GF-D8 (cell line): ENCODE results near the gene HOXC10.

Source experiments
- DNase-seq: peaks from one replicate; lab custom pipeline; 2025; lab: John Stamatoyannopoulos, UW

Gene HOXC10

DNA sequence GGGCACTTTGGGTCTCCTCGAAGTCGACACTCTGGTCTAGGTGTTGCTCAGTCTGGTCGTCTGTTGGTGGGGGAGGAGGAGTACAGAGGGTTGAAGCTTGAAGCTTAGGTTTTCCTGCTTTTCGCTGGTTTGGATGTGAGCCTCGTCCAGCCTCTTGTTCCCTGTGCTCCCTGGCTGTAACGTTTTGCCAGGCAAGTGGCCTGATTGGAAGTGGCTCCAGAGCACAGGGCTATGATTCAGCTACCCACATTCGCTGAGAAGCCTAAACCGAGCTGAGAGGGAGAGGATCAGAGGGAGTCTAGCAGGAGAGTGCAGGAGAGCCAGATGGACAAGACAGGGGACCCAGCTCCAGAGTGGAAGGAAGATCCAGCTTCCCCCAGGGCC is 6.1 kb downstream of the HOXC10 start:
- no peak for DNase-seq

DNA sequence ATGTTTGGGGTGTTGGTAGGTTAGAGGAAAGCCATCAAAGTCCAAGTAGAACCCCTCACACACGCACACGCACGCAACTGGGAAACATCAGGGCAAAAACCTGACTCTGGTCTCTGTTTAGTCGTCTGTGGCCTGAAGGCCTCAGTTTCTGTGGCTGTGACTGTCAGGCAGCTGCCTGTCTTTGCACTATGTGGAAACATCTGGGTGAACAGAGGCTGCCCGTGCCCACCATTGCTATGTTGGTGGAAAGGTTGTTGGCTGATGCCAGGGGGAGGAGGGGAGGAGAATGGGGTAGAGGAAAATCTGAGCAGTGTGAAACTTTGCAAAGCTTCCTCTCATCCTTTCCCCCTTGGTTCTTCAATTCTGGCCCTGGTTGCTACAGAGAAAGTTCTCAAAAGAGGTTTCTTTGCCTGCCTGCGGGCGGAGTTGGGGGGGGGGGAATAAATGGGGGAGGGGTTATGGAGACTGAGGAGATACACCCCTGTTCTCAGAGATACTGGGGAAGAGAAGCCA is 7.5 kb downstream of the HOXC10 start:
- DNase-seq, result no peak

DNA sequence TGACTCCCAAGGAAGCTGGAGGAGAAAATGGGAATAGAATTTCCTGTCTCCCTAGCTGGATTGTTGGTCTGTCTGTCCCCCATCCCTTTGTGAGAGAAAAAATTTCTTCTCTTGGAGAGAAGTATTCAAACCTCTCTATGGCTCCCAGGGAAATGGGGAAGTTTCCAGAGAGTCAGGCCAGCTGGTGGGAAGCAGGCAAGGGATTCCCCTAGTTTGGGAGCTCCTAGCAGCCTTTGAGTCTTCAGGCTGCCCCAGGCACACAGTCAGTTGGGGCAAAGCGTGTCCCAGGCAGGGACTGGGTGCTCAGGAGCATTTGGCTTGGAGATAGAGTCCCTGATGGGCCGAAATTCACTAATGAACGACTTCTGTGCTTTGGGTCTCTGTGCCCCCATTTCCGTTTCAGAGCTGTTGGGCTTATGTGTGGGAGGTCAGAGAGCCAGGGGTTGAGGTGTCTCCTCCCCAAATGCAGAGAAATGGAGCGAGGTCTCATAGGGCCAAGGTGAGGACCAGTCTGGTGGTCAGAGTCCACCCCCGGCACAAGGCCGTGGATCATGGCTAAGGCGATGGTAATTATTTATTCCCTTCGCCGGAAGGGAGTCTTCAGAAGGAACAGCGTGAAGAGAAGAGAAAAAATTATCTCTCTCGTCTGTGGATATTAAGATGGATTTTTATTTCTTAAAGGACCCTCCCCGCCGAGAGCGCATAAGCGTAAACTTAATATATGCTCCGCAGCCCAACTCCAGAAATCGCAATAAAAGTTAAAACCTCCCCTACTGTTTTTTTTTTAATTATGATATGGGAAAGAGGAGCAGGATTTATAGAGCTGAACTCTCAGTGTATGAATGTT is 8.4 kb downstream of the HOXC10 start:
- no peak for DNase-seq

DNA sequence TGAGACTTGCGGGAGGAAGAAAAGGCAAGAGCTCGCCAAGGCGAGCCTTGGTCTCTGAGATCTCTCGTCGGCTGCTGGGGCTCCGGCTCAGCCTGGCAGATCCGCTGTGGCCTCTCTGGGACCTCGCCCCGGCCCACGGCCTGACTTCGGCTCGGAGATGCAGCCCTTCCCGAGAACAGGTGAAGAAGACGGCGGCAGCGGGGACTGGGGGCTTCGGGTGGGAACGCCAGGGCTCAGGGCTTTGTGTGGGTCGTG is 9.0 kb downstream of the HOXC10 start:
- DNase-seq, result no peak

DNA sequence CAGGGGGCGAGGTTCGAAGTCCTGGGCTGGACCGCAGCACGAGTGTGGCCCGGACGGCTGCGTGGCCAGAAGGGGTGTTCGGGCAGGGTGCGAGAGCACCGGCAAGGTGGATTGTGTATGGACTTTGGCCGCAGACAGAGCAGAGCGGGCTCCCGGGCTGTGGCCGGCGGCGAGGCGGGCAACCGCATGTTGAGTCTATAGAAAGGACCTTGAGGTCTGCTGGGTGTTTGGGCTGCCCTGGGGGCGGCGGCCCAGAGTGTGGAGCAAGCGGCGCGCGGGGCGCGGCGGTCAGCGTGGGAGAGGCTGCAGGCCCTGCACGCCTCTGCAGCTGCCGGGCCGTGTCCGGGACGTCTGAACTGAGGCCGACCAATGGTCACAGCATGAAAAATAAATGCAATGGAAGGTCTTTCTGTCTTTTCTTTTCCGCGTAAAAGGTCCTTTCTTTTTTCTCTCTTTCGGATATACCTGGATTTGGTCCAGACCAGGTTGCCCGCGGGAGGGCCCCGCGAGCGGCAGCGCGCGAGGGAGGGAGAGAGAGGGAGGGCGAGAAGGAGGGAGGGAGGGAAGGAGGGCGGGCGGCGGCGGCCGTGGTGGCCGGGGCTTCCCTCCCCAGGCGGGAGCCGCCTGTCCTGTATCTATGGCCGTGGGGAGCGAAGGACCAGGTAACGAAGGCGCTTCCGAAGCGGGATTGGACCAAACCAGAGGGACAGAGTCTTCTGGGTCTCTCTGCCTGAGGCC is 9.5 kb downstream of the HOXC10 start:
- DNase-seq, result no peak

DNA sequence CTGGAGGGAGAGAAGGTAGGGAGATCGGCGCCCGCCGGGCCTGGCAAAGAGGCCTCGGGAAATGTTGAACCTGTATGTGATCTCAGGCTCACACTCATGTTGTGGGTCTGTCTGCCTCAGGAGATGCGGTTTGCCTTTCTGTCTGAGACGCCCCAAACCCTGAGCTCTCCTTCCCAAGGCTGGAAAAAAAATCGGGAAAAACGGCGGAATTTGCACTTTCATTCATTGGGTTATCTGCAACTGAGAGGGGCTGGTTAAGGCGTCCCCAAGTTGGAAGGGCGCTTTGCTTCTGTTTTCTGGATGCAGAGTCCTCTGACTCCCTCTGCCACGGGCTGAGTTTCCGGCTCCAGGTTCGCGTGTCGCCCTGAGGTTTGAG is 10.0 kb downstream of the HOXC10 start:
- DNase-seq, result no peak

DNA sequence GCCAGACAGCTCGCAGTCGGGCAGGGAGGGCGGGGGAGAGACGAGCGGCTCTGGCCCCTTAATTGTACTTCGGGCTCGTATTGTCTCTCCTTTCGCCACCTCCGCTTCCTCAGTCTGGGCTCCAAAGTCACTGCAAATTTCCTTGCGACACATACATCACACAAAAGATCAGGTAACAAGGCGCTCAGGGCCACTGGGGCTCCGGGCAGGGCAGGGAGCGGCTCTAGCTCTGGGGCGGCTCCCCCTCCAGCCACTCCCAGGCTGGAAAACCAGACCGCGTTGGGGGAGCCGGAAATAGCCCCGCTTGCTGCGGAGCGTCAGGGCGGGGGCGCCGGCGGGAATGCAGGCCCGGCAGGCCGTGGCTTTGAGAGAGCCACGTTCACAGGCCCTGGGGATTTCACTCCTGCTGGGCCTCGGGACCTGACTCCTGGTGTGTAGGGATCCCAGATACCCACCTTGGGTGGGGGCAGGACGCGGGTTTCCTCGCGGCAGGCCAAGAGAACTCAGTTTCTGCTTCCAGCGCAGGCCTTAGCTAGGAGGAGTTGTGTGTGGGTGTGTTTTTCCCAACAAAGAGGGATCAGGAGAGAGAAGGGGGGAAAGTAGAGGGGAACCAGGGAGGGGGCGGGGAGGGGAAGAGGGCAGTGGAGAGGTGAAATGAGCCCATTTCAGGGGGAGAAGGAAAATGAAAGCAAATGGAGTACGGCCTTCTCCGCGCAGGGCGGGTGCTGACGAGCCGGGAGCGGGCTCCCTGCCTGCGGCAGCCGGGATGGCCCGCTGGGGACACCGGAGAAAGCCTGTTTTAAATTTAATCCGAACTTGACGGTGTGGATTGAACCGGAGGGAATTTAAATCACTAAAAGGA is 10.7 kb downstream of the HOXC10 start:
- no peak for DNase-seq

DNA sequence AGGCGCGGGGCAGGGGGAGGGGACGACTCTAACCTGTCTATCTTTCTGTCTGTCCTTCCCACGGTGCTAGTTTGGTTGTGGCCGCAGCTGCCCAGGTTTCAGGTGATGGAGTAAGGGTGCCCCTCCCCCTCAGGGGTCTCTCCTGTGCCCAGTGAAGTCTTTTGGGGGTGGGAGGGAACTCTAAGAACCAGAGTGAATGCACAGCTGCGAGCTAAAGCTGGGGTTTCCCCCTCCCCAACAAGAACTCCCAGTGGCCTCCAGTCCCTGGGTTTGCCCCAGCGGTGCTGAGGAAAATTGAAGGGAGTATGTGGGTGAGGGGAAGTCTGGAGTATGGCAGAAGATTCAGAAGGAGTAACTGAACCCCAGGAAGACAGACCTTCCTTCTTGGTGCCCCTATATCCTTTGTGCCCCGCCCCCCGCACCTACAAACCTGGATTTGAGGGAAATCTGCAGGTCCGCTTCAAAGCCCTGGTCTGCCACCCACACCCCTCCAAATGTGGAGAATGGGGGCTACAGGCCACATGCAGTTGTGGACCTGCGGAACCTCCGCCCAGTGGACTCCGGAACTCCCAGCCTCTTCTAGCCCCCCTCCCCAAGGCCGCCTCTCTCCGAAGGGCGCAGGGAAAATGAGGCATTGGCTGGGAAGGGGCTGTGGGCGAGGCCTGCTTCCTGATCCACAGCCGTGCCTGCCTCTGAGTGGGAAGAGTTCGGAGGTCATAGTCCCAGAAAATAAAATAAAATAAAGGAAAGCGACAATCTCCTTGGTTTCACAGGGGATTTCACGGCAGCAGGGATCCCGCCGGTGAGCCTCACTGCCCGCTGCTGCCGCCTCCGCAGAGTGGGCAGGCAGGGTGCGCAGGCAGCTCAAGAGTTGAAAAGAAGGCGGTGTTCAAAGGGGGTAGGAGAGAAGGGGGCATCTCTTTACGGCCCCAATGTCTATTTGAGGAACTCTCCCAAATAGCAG is 11.6 kb downstream of the HOXC10 start:
- no peak for DNase-seq

DNA sequence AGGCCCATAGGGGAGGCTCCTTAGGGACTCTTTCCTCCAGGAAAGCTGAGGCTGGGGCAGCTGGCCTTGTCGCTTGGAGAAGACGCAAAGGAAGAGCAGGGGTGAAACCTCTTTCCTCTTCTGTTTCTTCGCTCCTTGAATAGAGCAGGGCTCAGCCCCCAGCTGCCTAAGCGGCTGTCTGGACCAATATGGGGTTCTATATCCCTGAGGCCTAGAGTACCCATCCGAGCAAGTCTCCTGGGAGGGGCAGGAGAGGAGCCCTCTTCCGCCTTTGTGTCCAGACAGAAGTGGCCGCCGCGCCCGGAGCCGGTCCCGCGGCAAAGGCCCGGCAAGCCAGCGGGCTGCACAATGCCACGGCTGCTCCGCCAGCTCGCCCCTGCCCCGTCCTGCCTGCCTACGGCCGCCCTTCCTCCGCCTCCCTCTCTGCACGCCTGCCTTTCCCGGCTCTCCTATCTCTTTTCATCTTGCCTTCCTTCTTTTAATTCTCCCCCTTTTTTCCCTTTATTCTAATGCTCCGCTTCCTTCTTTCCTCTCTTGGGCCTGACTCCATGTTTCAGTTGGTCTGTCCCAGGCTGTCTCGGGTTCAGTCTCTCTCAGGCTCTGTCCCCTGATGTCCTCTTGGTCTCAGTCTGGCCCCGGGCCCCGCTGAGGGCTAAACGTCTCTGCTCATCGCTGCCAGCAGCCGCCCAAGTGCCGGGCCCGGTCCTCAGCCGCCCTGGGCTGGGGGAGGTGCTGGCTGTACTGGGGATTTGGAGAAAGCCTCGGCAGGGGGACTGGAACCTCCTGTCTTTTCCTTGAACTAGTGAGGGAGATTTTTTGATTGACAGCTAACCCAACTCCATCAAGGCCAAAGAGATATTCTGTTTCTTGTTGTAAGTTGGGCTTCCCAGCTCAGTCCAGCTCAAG is 12.5 kb downstream of the HOXC10 start:
- no peak for DNase-seq

DNA sequence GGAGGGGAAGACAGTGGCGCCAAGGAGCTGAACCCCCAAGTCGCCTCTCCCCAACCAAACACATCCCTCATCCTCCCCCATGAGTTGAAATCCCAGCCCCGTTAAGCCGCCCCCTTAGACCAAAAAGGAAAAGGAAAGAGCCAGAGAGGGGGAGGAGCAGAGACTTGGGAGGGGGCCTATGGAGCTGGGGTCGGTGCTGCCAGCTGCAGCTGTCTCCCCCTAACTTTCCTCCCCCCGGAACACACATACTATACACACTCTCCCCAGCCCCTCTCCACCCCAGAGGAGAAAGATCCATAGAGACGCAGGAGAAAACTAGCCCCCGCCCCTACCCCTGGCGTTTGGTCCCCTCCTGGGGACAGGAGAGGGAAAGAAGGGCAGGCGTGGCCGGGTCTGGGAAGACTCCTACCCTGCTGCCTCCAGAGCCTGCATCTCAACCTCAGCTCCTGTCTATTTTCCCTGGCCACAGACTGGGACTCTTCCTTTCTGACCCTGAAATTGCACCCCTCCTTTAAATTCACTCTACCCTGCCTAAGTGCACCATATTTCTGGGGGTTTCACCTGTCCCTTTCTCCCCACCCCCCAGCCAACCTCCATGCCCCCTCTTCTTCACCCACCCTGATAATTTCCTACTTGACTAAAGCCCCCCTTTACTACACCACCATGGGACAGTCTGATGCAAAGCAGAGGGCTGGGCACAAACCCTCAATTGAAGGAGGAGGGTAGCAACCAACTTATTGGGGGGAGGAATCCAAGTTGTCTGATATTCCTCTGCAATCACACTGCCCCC is 13.4 kb downstream of the HOXC10 start:
- DNase-seq, result no peak

DNA sequence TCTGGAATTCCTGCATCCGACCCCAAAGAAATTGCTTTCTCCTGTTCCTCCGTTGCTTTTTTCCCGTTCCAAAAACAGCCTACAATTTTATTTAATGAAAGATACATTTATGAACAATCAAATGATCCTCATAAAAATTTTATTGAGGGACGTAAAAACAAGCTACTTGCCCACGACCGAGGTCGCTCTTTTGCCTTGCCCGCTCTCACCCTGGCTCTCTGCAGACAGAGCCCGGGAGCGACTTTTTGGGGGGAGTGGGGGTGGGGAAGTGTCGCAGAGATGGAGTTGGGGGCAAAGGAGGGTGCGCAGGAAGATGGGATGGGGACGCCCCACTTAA is 13.9 kb downstream of the HOXC10 start:
- no peak for DNase-seq

DNA sequence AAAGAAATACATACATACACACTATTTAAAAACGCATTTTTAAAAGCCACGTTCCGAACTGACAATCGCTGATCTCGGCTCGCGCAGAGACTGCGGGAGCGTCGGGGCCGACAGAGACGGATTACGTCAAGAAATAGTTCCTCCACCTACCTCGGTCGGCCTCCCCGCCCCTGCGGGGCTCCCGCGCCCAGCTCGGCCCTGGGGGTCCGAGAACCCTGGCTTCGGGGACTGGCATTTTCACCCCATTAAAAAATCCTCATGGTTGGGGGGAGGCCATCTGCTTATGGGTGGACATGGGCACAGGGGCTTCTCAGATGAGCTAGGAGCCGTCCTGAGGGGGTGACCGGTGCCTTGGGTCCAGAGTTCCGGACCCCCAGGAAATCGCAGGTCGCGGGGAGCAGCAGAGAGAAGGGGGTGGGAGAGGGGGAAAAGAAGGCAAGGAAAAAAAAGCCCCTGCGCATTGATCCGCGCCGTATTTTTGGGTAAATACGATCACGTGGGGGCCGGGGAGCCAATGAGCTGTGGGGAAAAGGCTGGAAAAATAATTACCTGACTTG is 14.7 kb downstream of the HOXC10 start:
- DNase-seq, result no peak

DNA sequence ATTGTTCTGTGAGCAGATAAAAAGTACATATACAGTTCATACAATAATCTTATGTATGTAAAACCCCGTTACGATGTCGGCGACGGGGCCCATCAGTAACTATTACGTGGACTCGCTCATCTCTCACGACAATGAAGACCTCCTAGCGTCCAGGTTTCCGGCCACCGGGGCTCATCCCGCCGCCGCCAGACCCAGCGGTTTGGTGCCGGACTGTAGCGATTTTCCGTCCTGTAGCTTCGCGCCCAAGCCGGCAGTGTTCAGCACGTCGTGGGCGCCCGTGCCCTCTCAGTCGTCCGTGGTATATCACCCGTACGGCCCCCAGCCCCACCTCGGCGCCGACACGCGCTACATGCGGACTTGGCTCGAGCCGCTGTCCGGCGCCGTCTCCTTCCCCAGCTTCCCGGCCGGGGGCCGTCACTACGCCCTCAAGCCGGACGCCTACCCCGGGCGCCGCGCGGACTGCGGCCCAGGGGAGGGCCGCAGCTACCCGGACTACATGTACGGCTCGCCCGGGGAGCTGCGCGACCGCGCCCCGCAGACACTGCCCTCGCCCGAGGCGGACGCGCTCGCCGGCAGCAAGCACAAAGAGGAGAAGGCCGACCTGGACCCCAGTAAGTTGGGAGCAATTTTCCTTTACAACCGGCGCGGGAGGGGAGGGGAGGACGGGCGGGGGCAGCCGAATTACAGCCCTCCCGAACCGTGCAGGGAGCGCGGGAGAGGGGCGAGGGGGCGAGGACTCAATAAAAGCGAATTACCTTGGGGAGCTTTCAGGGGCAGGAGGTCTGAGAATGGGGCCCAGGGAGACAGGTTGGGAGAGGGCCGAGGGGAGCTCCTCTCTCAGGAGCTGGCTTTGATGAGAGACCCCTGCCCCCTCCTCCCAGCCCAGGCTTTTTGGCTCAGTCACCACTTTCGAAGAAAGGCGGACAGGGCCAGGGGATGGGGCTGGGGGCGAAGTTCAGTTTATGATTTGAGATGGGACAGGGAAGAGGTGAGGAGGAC is 15.5 kb downstream of the HOXC10 start, which contains the start of gene HOXC9:
TSS of gene HOXC9 (plus strand) at position 46 of the 999 bp plus-strand sequence. CDS start at position 74, 28 bp downstream.
- DNase-seq, result no peak

DNA sequence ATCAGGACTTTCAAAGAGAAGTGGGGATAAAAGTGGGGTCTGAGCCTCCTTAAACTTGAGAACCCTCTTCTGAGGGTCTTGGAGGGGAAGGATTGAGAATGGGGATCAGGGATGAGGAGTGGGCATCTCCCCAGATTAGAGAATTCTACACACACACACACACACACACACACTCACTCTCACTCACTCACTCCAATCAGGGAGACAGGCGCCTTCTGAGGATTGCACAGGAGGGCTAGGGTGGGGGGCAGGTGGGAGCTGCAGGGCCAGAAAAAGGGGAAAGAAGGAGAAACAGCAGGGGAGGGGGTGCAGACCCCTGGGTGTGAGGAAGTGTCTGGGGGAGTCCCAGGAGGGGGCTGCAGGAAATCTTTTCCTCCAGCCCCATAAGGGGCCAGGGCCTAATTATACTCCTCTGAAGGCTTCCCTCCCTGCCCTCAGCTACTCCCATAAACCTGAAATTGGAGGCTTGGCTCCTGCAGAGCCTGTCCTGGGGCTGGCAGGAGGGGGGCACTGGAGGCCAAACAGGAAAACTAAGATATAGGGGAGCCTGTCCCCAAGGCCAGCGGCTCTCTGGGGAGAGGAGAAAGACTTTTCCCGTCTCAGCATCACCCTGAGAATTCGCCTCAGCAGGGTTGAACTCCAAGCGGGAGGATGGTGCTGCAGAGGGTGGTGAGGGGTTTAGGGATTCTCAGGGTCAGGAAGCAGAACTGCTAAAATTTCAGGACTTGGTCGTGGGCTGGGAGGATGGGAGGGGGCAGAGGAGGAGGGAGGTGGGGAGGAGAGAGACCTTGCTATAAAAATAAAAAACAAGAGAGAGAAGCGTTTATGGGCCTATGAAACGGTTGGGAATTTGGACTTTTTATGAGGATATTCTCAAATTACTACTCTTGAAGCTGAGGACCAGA is 16.6 kb downstream of the HOXC10 start:
- DNase-seq, result no peak

DNA sequence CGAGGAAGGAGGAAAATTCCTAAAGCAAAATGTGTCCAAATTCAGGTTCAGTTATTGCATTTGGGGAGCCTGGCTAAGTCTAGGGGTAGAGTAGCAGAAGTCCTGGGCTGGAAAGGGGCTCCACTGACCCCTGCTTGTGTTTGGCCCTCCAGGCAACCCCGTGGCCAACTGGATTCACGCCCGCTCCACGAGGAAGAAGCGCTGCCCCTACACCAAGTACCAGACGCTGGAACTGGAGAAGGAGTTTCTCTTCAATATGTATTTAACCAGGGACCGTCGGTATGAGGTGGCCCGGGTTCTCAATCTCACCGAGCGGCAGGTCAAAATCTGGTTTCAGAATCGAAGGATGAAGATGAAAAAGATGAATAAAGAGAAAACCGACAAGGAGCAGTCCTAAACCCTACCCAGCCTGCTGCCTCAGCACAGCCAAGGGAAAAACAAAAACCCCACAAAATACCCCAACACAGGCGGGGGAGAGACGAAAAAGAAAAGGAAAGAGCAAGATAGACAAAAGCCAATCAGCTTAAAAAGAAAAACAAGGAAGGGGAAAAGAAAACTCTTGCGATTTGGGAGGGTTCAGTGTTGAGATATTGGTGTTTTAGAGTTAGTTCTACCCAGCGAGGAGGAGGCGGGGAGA is 17.4 kb downstream of the HOXC10 start:
- DNase-seq, result no peak

DNA sequence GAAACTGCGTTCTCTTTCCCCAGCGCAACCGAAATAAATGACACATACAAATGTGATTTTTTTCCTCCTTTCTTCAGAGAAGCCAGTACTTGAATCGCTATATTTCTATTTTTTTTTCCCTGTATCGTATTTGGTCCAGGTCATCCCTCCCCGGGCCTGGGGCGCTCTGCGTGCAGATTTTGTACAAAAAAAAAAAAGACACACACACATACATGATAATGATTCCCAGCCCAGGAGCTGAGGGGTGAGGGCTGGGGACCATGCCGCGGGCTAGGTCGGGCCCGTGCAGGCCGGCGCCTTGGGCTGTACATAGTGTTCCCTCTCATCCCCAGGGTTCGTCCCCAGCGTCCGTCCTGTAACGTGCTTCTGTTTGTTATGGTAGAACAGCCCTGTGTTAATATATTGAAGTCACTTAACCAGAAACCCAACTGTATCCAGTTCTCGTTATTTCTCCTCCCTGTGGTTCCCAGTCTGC is 18.0 kb downstream of the HOXC10 start:
- no peak for DNase-seq
